ENCODE measurements around the gene MAST4.

MAST4 gene

GRCh38 chr5:67051164-67051563 lies 455.0 kb downstream of the MAST4 start:
- no peak for TF ChIP-seq CTCF (IDR thresholded peaks at IDR 0.05; ENCODE audit: insufficient read depth, low read depth, low read length, missing control alignments)
- DNase-seq (ENCODE audit: low read depth), result no peak
- H3K4me3 ChIP-seq (ENCODE audit: low read length), result no peak overlapping the region

- no peak overlapping the region for H3K4me3 ChIP-seq (ENCODE audit: low read length)
- no peak for DNase-seq (ENCODE audit: low read depth)
- TF ChIP-seq CTCF (IDR thresholded peaks at IDR 0.05; ENCODE audit: insufficient read depth, low read depth, low read length, missing control alignments), result no peak
Observed at GRCh38 chr5:67052034-67052433, 455.8 kb downstream of the MAST4 start.

- TF ChIP-seq CTCF (IDR thresholded peaks at IDR 0.05; ENCODE audit: insufficient read depth, low read depth, low read length, missing control alignments), result no peak
- no peak overlapping the region for H3K4me3 ChIP-seq (ENCODE audit: low read length)
- DNase-seq (ENCODE audit: low read depth), result no peak
Observed at GRCh38 chr5:67053229-67053628, 457.0 kb downstream of the MAST4 start.

- no peak for DNase-seq (ENCODE audit: low read depth)
- no peak overlapping the region for H3K4me3 ChIP-seq (ENCODE audit: low read length)
- no peak for TF ChIP-seq CTCF (IDR thresholded peaks at IDR 0.05; ENCODE audit: insufficient read depth, low read depth, low read length, missing control alignments)
Observed at GRCh38 chr5:67058998-67059743, 463.0 kb downstream of the MAST4 start.

GRCh38 chr5:67059744-67060490 lies 463.7 kb downstream of the MAST4 start:
- no peak for TF ChIP-seq CTCF (IDR thresholded peaks at IDR 0.05; ENCODE audit: insufficient read depth, low read depth, low read length, missing control alignments)
- H3K4me3 ChIP-seq (ENCODE audit: low read length), result no peak overlapping the region
- DNase-seq (ENCODE audit: low read depth), result peak; percentile 56

GRCh38 chr5:67061511-67061910 lies 465.3 kb downstream of the MAST4 start:
- no peak overlapping the region for H3K4me3 ChIP-seq (ENCODE audit: low read length)
- DNase-seq (ENCODE audit: low read depth), result peak; percentile 90
- no peak for TF ChIP-seq CTCF (IDR thresholded peaks at IDR 0.05; ENCODE audit: insufficient read depth, low read depth, low read length, missing control alignments)

Data from epithelial cell of esophagus (primary cell).